CD14-positive monocyte (primary cell): ENCODE measurements around the gene ERC1. TPM values are rescaled to one million over a fixed set of nuclear protein-coding genes. Genes with fewer than 3 reads are reported as not detected.

Experiments used
- DNase-seq, 3 donors: peaks; one replicate each; pipeline ENCODE4 v3.0.0-alpha.2; 2011 to 2022
- H2AFZ ChIP-seq: 2 replicates; pipeline ENCODE4 v1.6.0; 2012; ENCODE audit warnings: mild to moderate bottlenecking, low read depth, low read length, inconsistent platforms; ENCODE audit not compliant: insufficient read depth, poor library complexity, severe bottlenecking
- H3K27ac ChIP-seq, 2 donors: 1 replicate in 1 of 2; 2 replicates in 1 of 2; pipeline ENCODE4 v1.5.1; 2012 to 2013; ENCODE audit warnings: low read length in 2 of 2, control low read depth in 1 of 2, inconsistent platforms in 1 of 2, low read depth in 1 of 2, mild to moderate bottlenecking in 1 of 2
- H3K27me3 ChIP-seq, 2 donors: one replicate each; pipeline versions ENCODE4 v1.6.0 to v1.6.1; 2011 to 2013; ENCODE audit warnings: low read length in 2 of 2; ENCODE audit not compliant: control insufficient read depth in 2 of 2, insufficient read depth in 2 of 2
- H3K36me3 ChIP-seq, 2 donors: replicated peaks in 1 of 2; 1 replicate in 1 of 2; 2 replicates in 1 of 2; pipeline versions ENCODE4 v1.5.1 to v1.6.1; 2012 to 2013; ENCODE audit warnings: low read length in 2 of 2, control low read depth in 1 of 2, inconsistent platforms in 1 of 2, mild to moderate bottlenecking in 1 of 2; ENCODE audit not compliant: insufficient read depth in 2 of 2, control insufficient read depth in 1 of 2
- H3K4me1 ChIP-seq, 2 donors: 1 replicate in 1 of 2; 2 replicates in 1 of 2; pipeline versions ENCODE4 v1.5.1 to v1.6.1; 2012 to 2013; ENCODE audit warnings: low read length in 2 of 2, control low read depth in 1 of 2, inconsistent platforms in 1 of 2, mild to moderate bottlenecking in 1 of 2, moderate library complexity in 1 of 2; ENCODE audit not compliant: insufficient read depth in 2 of 2, control insufficient read depth in 1 of 2
- H3K4me2 ChIP-seq: replicated peaks from 2 replicates; pipeline ENCODE3; 2012; ENCODE audit warnings: low read length, moderate library complexity, mild to moderate bottlenecking; ENCODE audit not compliant: poor library complexity, severe bottlenecking; ENCODE audit errors: extremely low read depth
- H3K4me3 ChIP-seq, 3 experiments: fragments of 200-600 bp in 1 of 3; sonication (generic) in 1 of 3; replicated peaks in 1 of 3; 1 replicate in 2 of 3; 2 replicates in 1 of 3; pipeline ENCODE4 v1.5.1; 2011 to 2013; ENCODE audit warnings: low read length in 3 of 3, mild to moderate bottlenecking in 3 of 3, control low read depth in 2 of 3, low read depth in 2 of 3, inconsistent platforms in 1 of 3, moderate library complexity in 1 of 3
- H3K79me2 ChIP-seq: 2 replicates; pipeline ENCODE4 v1.6.0; 2012; ENCODE audit warnings: mild to moderate bottlenecking, control low read depth, inconsistent platforms, low read length, moderate library complexity; ENCODE audit not compliant: insufficient read depth
- H3K9ac ChIP-seq: 2 replicates; pipeline ENCODE4 v1.6.0; 2017; ENCODE audit warnings: low read length, mild to moderate bottlenecking; ENCODE audit not compliant: insufficient read depth, poor library complexity, severe bottlenecking
- H3K9me3 ChIP-seq, 2 donors: replicated peaks in 1 of 2; 1 replicate in 1 of 2; 2 replicates in 1 of 2; pipeline versions ENCODE4 v1.5.1 to v1.6.1; 2012 to 2013; ENCODE audit warnings: low read length in 2 of 2, control low read depth in 1 of 2; ENCODE audit not compliant: control insufficient read depth in 1 of 2, insufficient read depth in 1 of 2
- H4K20me1 ChIP-seq: 2 replicates; pipeline ENCODE4 v1.6.0; 2012; ENCODE audit warnings: mild to moderate bottlenecking, low read length, control low read depth, moderate library complexity; ENCODE audit not compliant: insufficient read depth
- H3K27ac Mint-ChIP-seq, 7 donors: one replicate each; pipeline ENCODE4 v1.8.0; 2020; ENCODE audit warnings: mild to moderate bottlenecking in 7 of 7, mixed read lengths in 7 of 7, moderate library complexity in 6 of 7, inconsistent platforms in 2 of 7
- H3K27me3 Mint-ChIP-seq, 3 donors: one replicate each; pipeline ENCODE4 v1.8.0; 2021 to 2022; ENCODE audit warnings: low read depth in 3 of 3, mild to moderate bottlenecking in 3 of 3, mixed read lengths in 3 of 3, moderate library complexity in 3 of 3, inconsistent platforms in 1 of 3
- H3K36me3 Mint-ChIP-seq, 2 donors: one replicate each; pipeline ENCODE4 v1.8.0; 2020; ENCODE audit warnings: mixed read lengths in 2 of 2, inconsistent platforms in 1 of 2, mild to moderate bottlenecking in 1 of 2
- H3K4me1 Mint-ChIP-seq: one replicate; pipeline ENCODE4 v1.8.0; 2020; ENCODE audit warnings: mild to moderate bottlenecking, mixed read lengths
- H3K4me3 Mint-ChIP-seq, 2 donors: one replicate each; pipeline ENCODE4 v1.8.0; 2020; ENCODE audit warnings: mild to moderate bottlenecking in 2 of 2, mixed read lengths in 2 of 2, moderate library complexity in 1 of 2
- H3K9me3 Mint-ChIP-seq, 7 donors: one replicate each; pipeline ENCODE4 v1.8.0; 2020 to 2022; ENCODE audit warnings: mixed read lengths in 7 of 7, mild to moderate bottlenecking in 6 of 7, moderate library complexity in 6 of 7, inconsistent platforms in 2 of 7
- CTCF ChIP-seq: fragments of 200-600 bp; IDR thresholded peaks from one replicate; pipeline ENCODE4 v1.8.0; 2022; ENCODE audit warnings: antibody characterized with exemption, mild to moderate bottlenecking
- WGBS: methylation state at CpG from one replicate; pipeline ENCODE4 v1.1.5; 2013; ENCODE audit warnings: missing lambda C conversion rate; ENCODE audit not compliant: insufficient coverage; 5-methylcytosine and 5-hydroxymethylcytosine counted together
- intact Hi-C, 2 donors: fragments of 100-400 bp; cut with micrococcal nuclease; formaldehyde crosslinking; loops; one replicate each; pipeline versions ENCODE4 v1.15.0 to v1.15.1; 2023
- polyA plus RNA-seq, 3 donors: library from polyadenylated mRNA; depleted of rRNA in 1 of 3; unstranded in 2 of 3; stranded (reverse) in 1 of 3; fragments of 300-500 nt in 2 of 3; fragments of >200 nt in 1 of 3; fragmentation: Illumina TruSeq in 2 of 3; gene quantifications; 1 replicate in 2 of 3; 2 replicates in 1 of 3; pipeline ENCODE4 v1.2.3, GENCODE V29; 2012 to 2021

Gene ERC1
- polyA plus RNA-seq, 3 donors: 4.0 to 14.3 (median 5.1) TPM

GRCh38 chr12:1103632-1104031 lies 112.6 kb downstream of the ERC1 start:
- intact Hi-C loops: no loop called here
- Histone ChIP-seq H3K4me1 (peaks cover 8 to 18% of the 10 kb centered on the region in 2 donors), H3K27me3 (no peaks in the 10 kb centered on the region), H3K4me3 (no peak overlapping the region), H3K36me3 (peaks cover 2 to 11% of the 10 kb centered on the region in 2 donors), H4K20me1 (peaks cover 36% of the 10 kb centered on the region), H3K79me2 (peaks cover 4% of the 10 kb centered on the region), H2AFZ (no peak overlapping the region), H3K4me2 (no peak overlapping the region), H3K27ac (no peak overlapping the region), H3K9me3 (no peaks in the 10 kb centered on the region), H3K9ac (no peak overlapping the region)
- H3K36me3 Mint-ChIP-seq: peaks cover 3 to 10% of the 10 kb centered on the region in 2 donors
- H3K4me3 Mint-ChIP-seq: no peak overlapping the region
- 95% methylated on average over 3 of the region's 3 CpGs for WGBS
- H3K27ac Mint-ChIP-seq: peak overlapping the region in 1 of 7 donors; percentile 84
- H3K4me1 Mint-ChIP-seq: peaks cover 23% of the 10 kb centered on the region
- TF ChIP-seq CTCF: no peak
- DNase-seq: no peak
- no peaks in the 10 kb centered on the region for H3K9me3 Mint-ChIP-seq
- peaks cover 0 to 1% (median 0%) of the 10 kb centered on the region in 3 donors for H3K27me3 Mint-ChIP-seq

GRCh38 chr12:1104088-1104800 lies 113.2 kb downstream of the ERC1 start:
- H3K27ac Mint-ChIP-seq: no peak overlapping the region
- Histone ChIP-seq H3K4me3 (no peak overlapping the region), H3K27me3 (no peaks in the 10 kb centered on the region), H3K4me2 (no peak overlapping the region), H3K4me1 (peaks cover 8 to 19% of the 10 kb centered on the region in 2 donors), H3K27ac (no peak overlapping the region), H3K79me2 (no peaks in the 10 kb centered on the region), H2AFZ (no peak overlapping the region), H4K20me1 (peaks cover 32% of the 10 kb centered on the region), H3K36me3 (peaks cover 2 to 11% of the 10 kb centered on the region in 2 donors), H3K9ac (no peak overlapping the region), H3K9me3 (no peaks in the 10 kb centered on the region)
- intact Hi-C loops: no loop called here
- 87% methylated on average over 2 of the region's 8 CpGs for WGBS
- no peak for TF ChIP-seq CTCF
- no peaks in the 10 kb centered on the region for H3K9me3 Mint-ChIP-seq
- DNase-seq: no peak
- H3K4me3 Mint-ChIP-seq: no peak overlapping the region
- peaks cover 23% of the 10 kb centered on the region for H3K4me1 Mint-ChIP-seq
- peaks cover 3 to 10% of the 10 kb centered on the region in 2 donors for H3K36me3 Mint-ChIP-seq
- H3K27me3 Mint-ChIP-seq: peaks cover 0 to 1% (median 0%) of the 10 kb centered on the region in 3 donors
